Endothelial cell of umbilical vein (primary cell): ENCODE measurements around the gene JAKMIP1. TPM values are rescaled to one million over a fixed set of nuclear protein-coding genes. Genes with fewer than 3 reads are reported as not detected.

Source experiments
- BruUV-seq: library from RNA; stranded (reverse); fragments of 400-500 nt; replicated peaks from 2 replicates; lab custom pipeline; 2021; lab: Mats Ljungman, UMichigan
- CTCF ChIA-PET: fragments of 300-600, 350-600 bp; sonication (Branson Sonifier 250); formaldehyde crosslinking; loops from one replicate; lab custom pipeline; 2021; ENCODE audit warnings: antibody characterized with exemption, inconsistent platforms; lab: Charles Lee
- POLR2A ChIA-PET: fragments of 300-600, 350-600 bp; sonication (Branson Sonifier 250); formaldehyde crosslinking; loops from one replicate; lab custom pipeline; 2021; ENCODE audit warnings: antibody characterized with exemption, inconsistent platforms; lab: Charles Lee
- DNase-seq: peaks from one replicate; pipeline ENCODE4 v3.0.0-alpha.2; 2011; ENCODE audit warnings: low read depth, low spot score
- FAIRE-seq: peaks from 2 replicates; lab custom pipeline; 2011; peaks lifted over from hg19 to GRCh38; lab: Jason Lieb, UNC
- H2AFZ ChIP-seq: 2 replicates; pipeline ENCODE4 v1.6.0; 2012; ENCODE audit warnings: low read depth, low read length, control low read depth, inconsistent platforms
- H3K27ac ChIP-seq: 2 replicates; pipeline ENCODE4 v1.5.1; 2011; ENCODE audit warnings: low read depth, mild to moderate bottlenecking, control low read depth, low read length, moderate library complexity; ENCODE audit not compliant: insufficient read depth
- H3K27me3 ChIP-seq, 2 experiments: 2 replicates each; pipeline versions ENCODE4 v1.6.0 to v1.6.1; 2011; ENCODE audit warnings: low read length in 2 of 2, mixed read lengths in 1 of 2; ENCODE audit not compliant: control insufficient read depth in 2 of 2, insufficient read depth in 2 of 2
- H3K36me3 ChIP-seq, 2 experiments: 2 replicates in 1 of 2; 3 replicates in 1 of 2; pipeline ENCODE4 v1.5.1; 2011; ENCODE audit warnings: low read length in 2 of 2, mild to moderate bottlenecking in 1 of 2, moderate library complexity in 1 of 2; ENCODE audit not compliant: control insufficient read depth in 2 of 2, insufficient read depth in 2 of 2; ENCODE audit errors: extremely low read depth in 1 of 2
- H3K4me1 ChIP-seq: 3 replicates; pipeline ENCODE4 v1.5.1; 2011; ENCODE audit warnings: mild to moderate bottlenecking, low read length; ENCODE audit not compliant: control insufficient read depth, insufficient read depth; ENCODE audit errors: extremely low read depth
- H3K4me2 ChIP-seq: 2 replicates; pipeline ENCODE4 v1.6.1; 2011; ENCODE audit warnings: low read length, control low read depth, mixed read lengths; ENCODE audit not compliant: insufficient read depth
- H3K4me3 ChIP-seq, 3 experiments: fragments of 200-600 bp in 1 of 3; sonication (generic), shearing (Covaris generic) in 1 of 3; replicated peaks in 1 of 3; 2 replicates each; pipeline ENCODE4 v1.5.1; 2011 to 2016; ENCODE audit warnings: control low read depth in 3 of 3, low read length in 3 of 3, mild to moderate bottlenecking in 2 of 3, inconsistent platforms in 1 of 3, low read depth in 1 of 3, moderate library complexity in 1 of 3; ENCODE audit not compliant: insufficient read depth in 1 of 3
- H3K79me2 ChIP-seq: 2 replicates; pipeline ENCODE4 v1.6.0; 2012; ENCODE audit warnings: low read length, inconsistent platforms; ENCODE audit not compliant: control insufficient read depth, insufficient read depth
- H3K9ac ChIP-seq: replicated peaks from 2 replicates; pipeline ENCODE3; 2011; ENCODE audit warnings: low read length, control low read depth; ENCODE audit not compliant: insufficient read depth; ENCODE audit errors: extremely low read depth
- H3K9me1 ChIP-seq: replicated peaks from 3 replicates; pipeline ENCODE4 v1.6.0; 2011; ENCODE audit warnings: mild to moderate bottlenecking, low read length; ENCODE audit not compliant: control insufficient read depth, insufficient read depth; ENCODE audit errors: extremely low read depth
- H3K9me3 ChIP-seq: replicated peaks from 2 replicates; pipeline ENCODE4 v1.5.1; 2012; ENCODE audit warnings: low read length, inconsistent platforms; ENCODE audit not compliant: control insufficient read depth, insufficient read depth
- H4K20me1 ChIP-seq: replicated peaks from 2 replicates; pipeline ENCODE3; 2011; ENCODE audit warnings: mild to moderate bottlenecking, low read length; ENCODE audit not compliant: control insufficient read depth, insufficient read depth; ENCODE audit errors: extremely low read depth
- EZH2 ChIP-seq: IDR thresholded peaks from 2 replicates; pipeline ENCODE4 v1.6.1; 2012; ENCODE audit warnings: borderline replicate concordance, low read depth, mild to moderate bottlenecking, moderate library complexity, low read length, inconsistent platforms; ENCODE audit not compliant: severe bottlenecking
- FOS ChIP-seq: IDR thresholded peaks from 2 replicates; pipeline ENCODE4 v1.6.1; 2011; ENCODE audit warnings: mild to moderate bottlenecking, low read length, moderate library complexity, borderline replicate concordance; ENCODE audit not compliant: insufficient read depth
- GATA2 ChIP-seq: IDR thresholded peaks from 2 replicates; pipeline ENCODE4 v1.7.0; 2011; ENCODE audit warnings: low read depth, mild to moderate bottlenecking, moderate library complexity, mixed read lengths, low read length; ENCODE audit not compliant: insufficient read length, insufficient read depth
- JUN ChIP-seq: IDR thresholded peaks from 2 replicates; pipeline ENCODE4 v1.6.1; 2011; ENCODE audit warnings: borderline replicate concordance, low read depth; ENCODE audit not compliant: insufficient read length, insufficient read depth
- MYC ChIP-seq: IDR thresholded peaks from one replicate; pipeline ENCODE4 v1.6.1; 2011; ENCODE audit warnings: mild to moderate bottlenecking, low read depth, low read length
- POLR2A ChIP-seq: IDR thresholded peaks from 2 replicates; pipeline ENCODE4 v1.6.1; 2012; ENCODE audit warnings: low read depth, mild to moderate bottlenecking, control low read depth, low read length
- POLR2AphosphoS5 ChIP-seq: IDR thresholded peaks from 2 replicates; pipeline ENCODE4 v1.6.1; 2012; ENCODE audit warnings: low read depth, mild to moderate bottlenecking, control low read depth, low read length, moderate library complexity; ENCODE audit not compliant: insufficient read depth
- dilution Hi-C: fragments of 300-500 bp; cut with MboI; formaldehyde crosslinking; loops from one replicate; pipeline ENCODE4 v1.15.0; 2019; ENCODE audit warnings: low sequenced_read_pairs; ENCODE audit not compliant: extremely low pct_ligation_motif_present
- intact Hi-C: fragments of 100-400 bp; cut with micrococcal nuclease; formaldehyde crosslinking; loops from one replicate; pipeline ENCODE4 v1.10.0; 2022
- polyA plus RNA-seq, 4 experiments: library from polyadenylated mRNA; depleted of rRNA in 3 of 4; stranded (reverse) in 3 of 4; unstranded in 1 of 4; fragments of >200 nt; gene quantifications; 2 replicates each; pipeline versions ENCODE4 v1.2.1 to v1.2.3, GENCODE V29; 2011 to 2012; ENCODE audit warnings: missing spikeins in 1 of 4
- total RNA-seq: library from RNA; stranded (reverse); gene quantifications from 2 replicates; pipeline ENCODE4 v1.2.3, GENCODE V29; 2021
- TF ChIP-seq, protein P1 (sequence below), 2 donors: IDR thresholded peaks; 1 replicate in 1 of 2; 2 replicates in 1 of 2; pipeline ENCODE4 v1.5.1; 2011; ENCODE audit warnings: low read length in 2 of 2, mild to moderate bottlenecking in 2 of 2, moderate library complexity in 2 of 2, control low read depth in 1 of 2, inconsistent platforms in 1 of 2, low read depth in 1 of 2; ENCODE audit not compliant: insufficient read depth in 1 of 2; ENCODE audit errors: extremely low read depth in 1 of 2
- TF ChIP-seq, protein P2 (sequence below): IDR thresholded peaks from 2 replicates; pipeline ENCODE4 v1.6.1; 2011; ENCODE audit not compliant: insufficient read depth, insufficient read length

The JAKMIP1 gene
- total and polyA plus RNA-seq, 2 donors (not counting 3 experiments of a cell fraction or from before 2014, with no cell fraction given): not detected

DNA sequence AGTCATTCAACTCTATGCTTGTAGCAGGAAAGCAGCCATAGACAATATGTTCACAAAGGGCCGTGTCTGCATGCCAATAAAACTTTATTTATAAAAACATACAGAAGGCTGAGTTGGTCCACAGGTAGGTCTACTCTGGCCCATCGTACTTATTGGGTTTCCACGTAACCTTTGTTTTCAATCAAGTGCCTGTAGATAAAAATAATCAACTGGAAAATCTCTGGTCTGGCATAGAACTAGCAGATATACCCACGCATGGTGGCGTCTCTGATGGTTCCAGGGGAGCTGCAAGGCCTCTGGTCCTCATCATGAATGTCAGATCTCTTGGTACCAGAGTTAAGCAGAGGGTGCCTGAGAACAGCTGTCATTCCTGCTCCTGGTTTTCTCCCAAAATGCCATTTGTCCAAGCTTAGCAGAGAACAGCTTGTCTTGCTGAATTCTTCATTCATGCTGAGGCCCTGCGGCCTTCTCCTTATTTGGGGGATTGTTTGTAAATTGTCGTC lies 31.4 kb upstream of the JAKMIP1 start:
- intact Hi-C loops: no loop called here
- BruUV-seq: no TSS peak
- no peak overlapping the region for H3K4me3 ChIP-seq

DNA sequence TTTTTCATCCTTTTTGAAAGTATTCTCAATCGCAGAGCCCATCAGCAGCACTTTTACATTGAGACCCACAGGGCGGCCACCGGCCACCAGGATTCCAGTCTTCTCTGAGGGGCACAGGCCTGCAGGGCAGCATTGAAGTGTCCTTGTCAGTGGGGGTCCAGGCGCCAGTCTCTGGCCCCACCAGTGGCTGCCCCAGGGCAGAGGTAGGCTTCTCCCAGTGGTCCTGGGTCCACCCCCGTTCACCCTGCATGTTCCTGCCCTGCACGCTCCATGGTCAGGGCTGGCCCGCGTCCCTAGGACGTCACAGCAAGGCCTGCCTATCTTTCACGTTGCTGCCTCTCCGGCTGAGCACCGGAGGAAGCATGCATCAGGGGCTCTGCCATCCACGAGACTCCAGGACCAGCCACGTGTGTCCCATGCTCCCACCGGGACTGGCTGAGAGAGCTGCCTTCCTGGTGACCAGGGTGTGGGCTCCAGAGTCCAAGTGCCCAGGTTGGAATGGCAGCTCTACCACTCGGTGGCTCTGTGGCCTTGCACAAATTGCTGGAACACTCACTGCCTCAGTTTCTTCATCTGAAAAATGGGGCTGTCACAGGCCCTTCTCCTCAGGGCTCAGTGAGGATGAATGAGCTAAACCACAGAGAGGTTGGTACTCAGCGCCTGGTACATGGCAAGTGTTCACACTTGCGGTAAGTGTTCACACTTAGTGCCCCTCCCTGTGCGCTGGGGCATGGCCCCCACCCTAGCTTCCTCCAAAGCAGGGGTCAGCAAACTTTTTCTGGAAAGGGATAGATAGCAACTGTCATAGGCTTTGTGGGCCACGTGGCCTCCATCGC lies 30.7 kb upstream of the JAKMIP1 start:
- Histone ChIP-seq H3K9me1 (no peaks in the 10 kb centered on the region), H2AFZ (no peak overlapping the region), H3K9me3 (no peaks in the 10 kb centered on the region), H4K20me1 (no peaks in the 10 kb centered on the region), H3K4me1 (no peaks in the 10 kb centered on the region), H3K4me3 (no peak overlapping the region), H3K27ac (no peak overlapping the region), H3K79me2 (no peaks in the 10 kb centered on the region), H3K4me2 (no peak overlapping the region), H3K9ac (no peak overlapping the region), H3K27me3 (no peaks in the 10 kb centered on the region), H3K36me3 (no peaks in the 10 kb centered on the region)
- dilution Hi-C loops (no loop called here), intact Hi-C loops (no loop called here)
- no peak for FAIRE-seq
- TF ChIP-seq, protein P1, sequence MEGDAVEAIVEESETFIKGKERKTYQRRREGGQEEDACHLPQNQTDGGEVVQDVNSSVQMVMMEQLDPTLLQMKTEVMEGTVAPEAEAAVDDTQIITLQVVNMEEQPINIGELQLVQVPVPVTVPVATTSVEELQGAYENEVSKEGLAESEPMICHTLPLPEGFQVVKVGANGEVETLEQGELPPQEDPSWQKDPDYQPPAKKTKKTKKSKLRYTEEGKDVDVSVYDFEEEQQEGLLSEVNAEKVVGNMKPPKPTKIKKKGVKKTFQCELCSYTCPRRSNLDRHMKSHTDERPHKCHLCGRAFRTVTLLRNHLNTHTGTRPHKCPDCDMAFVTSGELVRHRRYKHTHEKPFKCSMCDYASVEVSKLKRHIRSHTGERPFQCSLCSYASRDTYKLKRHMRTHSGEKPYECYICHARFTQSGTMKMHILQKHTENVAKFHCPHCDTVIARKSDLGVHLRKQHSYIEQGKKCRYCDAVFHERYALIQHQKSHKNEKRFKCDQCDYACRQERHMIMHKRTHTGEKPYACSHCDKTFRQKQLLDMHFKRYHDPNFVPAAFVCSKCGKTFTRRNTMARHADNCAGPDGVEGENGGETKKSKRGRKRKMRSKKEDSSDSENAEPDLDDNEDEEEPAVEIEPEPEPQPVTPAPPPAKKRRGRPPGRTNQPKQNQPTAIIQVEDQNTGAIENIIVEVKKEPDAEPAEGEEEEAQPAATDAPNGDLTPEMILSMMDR (IDR thresholded peaks at IDR 0.05; ENCODE audit: extremely low read depth in 1 of 2, insufficient read depth in 1 of 2, low read depth in 1 of 2, low read length in 2 of 2): no peak
- no peak for TF ChIP-seq MYC
- TF ChIP-seq, protein P2, sequence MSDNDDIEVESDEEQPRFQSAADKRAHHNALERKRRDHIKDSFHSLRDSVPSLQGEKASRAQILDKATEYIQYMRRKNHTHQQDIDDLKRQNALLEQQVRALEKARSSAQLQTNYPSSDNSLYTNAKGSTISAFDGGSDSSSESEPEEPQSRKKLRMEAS: no peak
- no peak for TF ChIP-seq FOS
- TF ChIP-seq GATA2: no peak
- TF ChIP-seq POLR2A: no peak
- no peak for TF ChIP-seq EZH2
- TF ChIP-seq JUN: no peak
- TF ChIP-seq POLR2AphosphoS5: no peak
- ChIA-PET CTCF (interaction anchor here (1.0 kb wide), 1 partner anchor 20 kb away, joined by 3 read pairs; no protein-coding TSS in a partner anchor), POLR2A (no interaction called here)
- no TSS peak for BruUV-seq
- no peak for DNase-seq

More for the DNA sequence above, 31.4 kb upstream of the JAKMIP1 start:
- Histone ChIP-seq H3K9ac (no peak overlapping the region), H3K4me1 (no peaks in the 10 kb centered on the region), H3K79me2 (no peaks in the 10 kb centered on the region), H3K9me3 (no peaks in the 10 kb centered on the region), H3K4me2 (no peak overlapping the region), H3K27me3 (no peaks in the 10 kb centered on the region), H3K36me3 (no peaks in the 10 kb centered on the region), H3K27ac (no peak overlapping the region), H4K20me1 (no peaks in the 10 kb centered on the region), H2AFZ (no peak overlapping the region), H3K9me1 (no peaks in the 10 kb centered on the region)
- no peak for DNase-seq
- POLR2A ChIA-PET: no interaction called here
- no peak for TF ChIP-seq POLR2A
- CTCF ChIA-PET: interaction anchor here (1.0 kb wide), 1 partner anchor 19 kb away, joined by 3 read pairs; no protein-coding TSS in a partner anchor
- FAIRE-seq: no peak
- dilution Hi-C loops: no loop called here
